Tibial nerve (tissue), 4 donors: ENCODE results near the gene HS6ST3. TPM values are rescaled to one million over a fixed set of nuclear protein-coding genes. Genes with fewer than 3 reads are reported as not detected.

ENCODE experiments used
- DNase-seq, 2 donors: peaks; one replicate each; pipeline ENCODE4 v3.0.0-alpha.2; 2019; ENCODE audit warnings: low spot score in 2 of 2
- H3K27ac ChIP-seq, 4 donors: fragments of 200-600 bp; sonication (generic) in 3 of 4; one replicate each; pipeline ENCODE4 v1.5.1; 2017 to 2019; ENCODE audit warnings: mild to moderate bottlenecking in 1 of 4
- H3K27me3 ChIP-seq, 2 donors: fragments of 200-600 bp; sonication (generic) in 1 of 2; one replicate each; pipeline versions ENCODE4 v1.5.1 to v1.6.0; 2017 to 2019
- H3K36me3 ChIP-seq, 3 donors: fragments of 200-600 bp; sonication (generic); one replicate each; pipeline ENCODE4 v1.5.1; 2018 to 2019
- H3K4me1 ChIP-seq, 4 donors: fragments of 200-600 bp; sonication (generic) in 3 of 4; one replicate each; pipeline ENCODE4 v1.5.1; 2017 to 2019
- H3K4me3 ChIP-seq, 4 donors: fragments of 200-600 bp; sonication (generic) in 3 of 4; one replicate each; pipeline ENCODE4 v1.5.1; 2017 to 2019; ENCODE audit warnings: mild to moderate bottlenecking in 1 of 4, moderate library complexity in 1 of 4
- H3K9me3 ChIP-seq, 4 donors: fragments of 200-600 bp; sonication (generic) in 3 of 4; one replicate each; pipeline ENCODE4 v1.5.1; 2017 to 2019
- EP300 ChIP-seq, 2 donors: sonication (generic); formaldehyde crosslinking; IDR thresholded peaks; one replicate each; pipeline ENCODE4 v1.6.1; 2017; ENCODE audit warnings: antibody characterized with exemption in 2 of 2, mild to moderate bottlenecking in 1 of 2
- POLR2A ChIP-seq, 2 donors: fragments of 450-650 bp; IDR thresholded peaks; one replicate each; pipeline ENCODE4 v1.6.1; 2017; ENCODE audit warnings: antibody characterized with exemption in 2 of 2, mild to moderate bottlenecking in 2 of 2, moderate library complexity in 2 of 2
- WGBS, 2 donors: methylation state at CpG; one replicate each; pipeline ENCODE4 v1.1.5; 2018; 5-methylcytosine and 5-hydroxymethylcytosine counted together
- total RNA-seq, 4 donors: library from RNA; depleted of rRNA; stranded (reverse); fragments of >200 nt; gene quantifications; one replicate each; pipeline ENCODE4 v1.1.0, GENCODE V29; 2016
- TF ChIP-seq, protein P1 (sequence below), 5 experiments: fragments of 200-600 bp in 3 of 5; fragments of 450-650 bp in 2 of 5; sonication (generic) in 3 of 5; IDR thresholded peaks; one replicate each; pipeline ENCODE4 v1.5.1; 2016 to 2019; ENCODE audit warnings: antibody characterized with exemption in 5 of 5, mild to moderate bottlenecking in 3 of 5, moderate library complexity in 2 of 5

HS6ST3 gene
- total RNA-seq, 4 donors from 2014 or later, result 0.21 to 1.1 (median 0.79) TPM

DNA sequence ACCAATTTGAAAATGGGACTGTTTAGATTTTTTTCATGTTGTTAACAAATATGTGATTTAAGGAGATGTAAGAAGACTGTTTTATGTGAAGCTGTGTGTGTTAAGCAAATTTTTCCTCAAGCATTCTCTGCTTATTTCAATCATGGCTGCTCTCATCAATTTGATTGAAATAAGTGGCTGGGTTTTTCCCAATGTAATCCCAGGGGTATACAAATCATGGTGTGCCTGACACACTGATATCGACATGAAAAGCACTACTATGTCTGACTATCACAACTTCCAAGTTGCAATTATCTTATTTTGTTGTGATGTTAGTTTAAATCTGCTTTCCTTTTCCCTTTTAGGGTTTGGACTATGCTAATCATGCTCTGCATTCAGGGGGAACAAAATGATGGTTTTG is 283.7 kb downstream of the HS6ST3 start:
- WGBS, 2 donors, result 81 to 97% methylated on average over 1 of the region's 1 CpG
- no peaks in the 10 kb centered on the region for H3K36me3 ChIP-seq
- peaks cover 0 to 3% (median 0%) of the 10 kb centered on the region in 4 donors for H3K9me3 ChIP-seq
- H3K27me3 ChIP-seq, result no peaks in the 10 kb centered on the region
- no peak overlapping the region for H3K27ac ChIP-seq
- no peak overlapping the region for H3K4me3 ChIP-seq
- TF ChIP-seq EP300 (IDR thresholded peaks at IDR 0.05) (no peak), POLR2A (IDR thresholded peaks at IDR 0.05) (no peak)
- TF ChIP-seq, protein P1, sequence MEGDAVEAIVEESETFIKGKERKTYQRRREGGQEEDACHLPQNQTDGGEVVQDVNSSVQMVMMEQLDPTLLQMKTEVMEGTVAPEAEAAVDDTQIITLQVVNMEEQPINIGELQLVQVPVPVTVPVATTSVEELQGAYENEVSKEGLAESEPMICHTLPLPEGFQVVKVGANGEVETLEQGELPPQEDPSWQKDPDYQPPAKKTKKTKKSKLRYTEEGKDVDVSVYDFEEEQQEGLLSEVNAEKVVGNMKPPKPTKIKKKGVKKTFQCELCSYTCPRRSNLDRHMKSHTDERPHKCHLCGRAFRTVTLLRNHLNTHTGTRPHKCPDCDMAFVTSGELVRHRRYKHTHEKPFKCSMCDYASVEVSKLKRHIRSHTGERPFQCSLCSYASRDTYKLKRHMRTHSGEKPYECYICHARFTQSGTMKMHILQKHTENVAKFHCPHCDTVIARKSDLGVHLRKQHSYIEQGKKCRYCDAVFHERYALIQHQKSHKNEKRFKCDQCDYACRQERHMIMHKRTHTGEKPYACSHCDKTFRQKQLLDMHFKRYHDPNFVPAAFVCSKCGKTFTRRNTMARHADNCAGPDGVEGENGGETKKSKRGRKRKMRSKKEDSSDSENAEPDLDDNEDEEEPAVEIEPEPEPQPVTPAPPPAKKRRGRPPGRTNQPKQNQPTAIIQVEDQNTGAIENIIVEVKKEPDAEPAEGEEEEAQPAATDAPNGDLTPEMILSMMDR (IDR thresholded peaks at IDR 0.05), result no peak
- no peak for DNase-seq
- no peaks in the 10 kb centered on the region for H3K4me1 ChIP-seq

DNA sequence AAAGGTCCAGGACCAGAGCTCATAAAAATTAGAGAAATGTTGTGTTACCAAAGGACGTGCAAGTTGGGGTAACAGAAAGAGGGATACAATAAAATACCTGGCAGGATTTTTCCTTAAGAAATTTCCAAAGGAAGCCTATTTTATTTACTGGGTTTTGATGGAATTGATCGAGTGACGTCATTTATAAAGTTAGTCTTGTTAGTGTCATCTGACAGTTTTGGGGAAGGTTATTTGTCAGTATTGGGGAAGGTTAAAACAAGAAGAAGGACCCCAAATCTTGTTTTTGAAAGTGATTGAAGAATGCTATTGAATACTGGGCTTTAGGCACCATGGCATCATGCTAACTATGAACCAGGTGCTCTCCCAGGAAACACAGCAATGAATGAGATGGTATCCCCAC is 287.9 kb downstream of the HS6ST3 start:
- TF ChIP-seq EP300 (IDR thresholded peaks at IDR 0.05) (no peak), POLR2A (IDR thresholded peaks at IDR 0.05) (no peak)
- TF ChIP-seq, protein P1 (IDR thresholded peaks at IDR 0.05), result no peak
- no peaks in the 10 kb centered on the region for H3K4me1 ChIP-seq
- H3K36me3 ChIP-seq, result no peaks in the 10 kb centered on the region
- no peak overlapping the region for H3K27ac ChIP-seq
- WGBS, 2 donors, result 77 to 87% methylated on average over 3 of the region's 3 CpGs
- DNase-seq, result no peak
- H3K9me3 ChIP-seq, result peaks cover 0 to 3% (median 0%) of the 10 kb centered on the region in 4 donors
- no peak overlapping the region for H3K4me3 ChIP-seq
- H3K27me3 ChIP-seq, result no peaks in the 10 kb centered on the region

DNA sequence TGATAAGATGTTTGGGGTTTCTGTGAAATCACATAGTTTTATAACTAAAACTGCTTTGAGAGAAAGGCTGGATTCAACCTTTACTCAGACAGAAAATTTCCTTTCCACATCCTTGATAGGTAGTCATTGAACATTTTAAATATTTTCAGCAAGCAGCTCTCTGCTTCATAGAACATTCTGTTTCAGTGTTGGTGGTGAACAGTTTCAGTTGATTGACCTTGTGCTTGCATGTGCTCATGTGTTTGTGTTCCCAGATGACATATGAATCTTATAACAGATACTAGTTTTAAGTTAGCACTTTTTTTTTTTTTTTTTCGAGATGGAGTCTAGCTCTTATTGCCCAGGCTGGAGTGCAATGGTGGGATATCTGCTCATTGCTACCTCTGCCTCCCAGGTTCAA is 290.1 kb downstream of the HS6ST3 start:
- H3K4me3 ChIP-seq, result no peak overlapping the region
- no peaks in the 10 kb centered on the region for H3K27me3 ChIP-seq
- H3K36me3 ChIP-seq, result no peaks in the 10 kb centered on the region
- no peak for DNase-seq
- WGBS, 2 donors, result 73 to 89% methylated on average over 1 of the region's 1 CpG
- TF ChIP-seq EP300 (IDR thresholded peaks at IDR 0.05) (no peak), POLR2A (IDR thresholded peaks at IDR 0.05) (no peak)
- TF ChIP-seq, protein P1 (IDR thresholded peaks at IDR 0.05), result no peak
- H3K4me1 ChIP-seq, result no peaks in the 10 kb centered on the region
- no peaks in the 10 kb centered on the region for H3K9me3 ChIP-seq
- H3K27ac ChIP-seq, result no peak overlapping the region

DNA sequence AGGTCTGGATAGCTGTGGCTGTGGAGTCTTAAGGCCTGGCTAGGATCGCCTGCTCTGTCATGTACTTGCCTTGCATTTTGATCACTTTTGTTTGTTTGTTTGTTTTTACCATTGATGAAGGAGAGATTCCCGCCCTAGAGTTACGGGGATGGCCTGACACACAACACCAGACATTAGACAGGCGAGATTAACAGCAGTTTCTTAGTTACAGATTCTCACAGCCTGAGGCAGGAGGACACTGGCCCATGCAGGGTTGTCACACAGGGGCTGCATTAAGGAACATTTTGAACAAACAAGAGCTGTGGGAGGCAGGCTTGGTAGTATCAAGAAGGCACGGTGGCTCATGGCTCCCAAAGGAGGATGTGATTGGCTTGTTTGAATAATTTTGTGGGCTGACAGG is 291.8 kb downstream of the HS6ST3 start:
- Histone ChIP-seq H3K9me3 (no peaks in the 10 kb centered on the region), H3K27me3 (no peaks in the 10 kb centered on the region), H3K27ac (no peak overlapping the region), H3K4me1 (no peaks in the 10 kb centered on the region), H3K4me3 (no peak overlapping the region), H3K36me3 (no peaks in the 10 kb centered on the region)
- whole genome bisulfite sequencing, 2 donors, result 70 to 76% methylated on average over 5 of the region's 5 CpGs
- no peak for TF ChIP-seq EP300 (IDR thresholded peaks at IDR 0.05)
- TF ChIP-seq, protein P1 (IDR thresholded peaks at IDR 0.05), result no peak
- TF ChIP-seq POLR2A (IDR thresholded peaks at IDR 0.05), result no peak
- DNase-seq, result no peak

DNA sequence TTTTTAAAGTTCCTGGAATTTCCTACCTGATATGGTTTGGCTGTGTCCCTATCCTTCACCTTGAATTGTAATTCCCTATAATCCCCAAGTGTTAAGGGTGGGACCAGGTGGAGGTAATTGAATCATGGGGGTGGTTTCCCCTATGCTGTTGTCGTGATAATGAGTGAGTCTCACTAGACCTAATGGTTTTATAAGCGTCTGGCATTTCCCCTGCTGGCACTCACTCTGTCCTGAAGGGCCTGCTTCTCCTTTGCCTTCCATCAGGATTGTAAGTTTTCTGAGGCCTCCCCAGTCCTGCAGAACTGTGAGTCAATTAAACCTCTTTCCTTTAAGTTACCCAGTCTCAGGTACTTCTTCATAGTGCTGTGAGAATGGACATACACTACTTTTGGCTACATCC is 298.7 kb downstream of the HS6ST3 start:
- Histone ChIP-seq H3K9me3 (no peaks in the 10 kb centered on the region), H3K4me1 (no peaks in the 10 kb centered on the region), H3K4me3 (no peak overlapping the region), H3K36me3 (no peaks in the 10 kb centered on the region), H3K27ac (no peak overlapping the region), H3K27me3 (no peaks in the 10 kb centered on the region)
- TF ChIP-seq POLR2A (IDR thresholded peaks at IDR 0.05), result no peak
- no peak for TF ChIP-seq EP300 (IDR thresholded peaks at IDR 0.05)
- TF ChIP-seq, protein P1 (IDR thresholded peaks at IDR 0.05), result no peak
- WGBS, 2 donors, result 33 to 39% methylated on average over 2 of the region's 2 CpGs
- DNase-seq, result no peak
